HG03060 (cell line): ENCODE measurements around the gene GRAMD1C.
"Not testable (repeated sequence)": the region's sequence is repeated elsewhere in the genome, so short reads cannot be mapped to it uniquely, and the experiment has no call there.

ENCODE experiments used
- ATAC-seq: cut with Tn5 transposase; IDR thresholded peaks from one replicate; pipeline ENCODE4 v1.9.1; 2021; ENCODE audit warnings: low read depth, moderate number of reproducible peaks; ENCODE audit not compliant: unreplicated experiment

Gene GRAMD1C

GRCh38 chr3:113838631-113839209 lies at the start of gene GRAMD1C:
Gene GRAMD1C, plus strand, starts transcription at chr3:113838788. Its CDS starts 122 bp downstream, at chr3:113838910.
- peak; percentile 73 for ATAC-seq

GRCh38 chr3:113791381-113791780 lies 47.2 kb upstream of the GRAMD1C start:
- ATAC-seq, result no peak

GRCh38 chr3:113794526-113794925 lies 44.1 kb upstream of the GRAMD1C start:
- no peak for ATAC-seq

- ATAC-seq, result no peak
Measured at GRCh38 chr3:113795693-113796092, 42.9 kb upstream of the GRAMD1C start.

- no peak for ATAC-seq
Measured at GRCh38 chr3:113802795-113803455, 35.7 kb upstream of the GRAMD1C start.

GRCh38 chr3:113804661-113805060 lies 33.9 kb upstream of the GRAMD1C start:
- no peak for ATAC-seq

GRCh38 chr3:113805249-113805648 lies 33.3 kb upstream of the GRAMD1C start:
- ATAC-seq, result no peak

- no peak for ATAC-seq
Measured at GRCh38 chr3:113812854-113813253, 25.7 kb upstream of the GRAMD1C start.

- no peak for ATAC-seq
Measured at GRCh38 chr3:113819866-113820265, 18.7 kb upstream of the GRAMD1C start.

- ATAC-seq, result peak; percentile 61
Measured at GRCh38 chr3:113825090-113825489, 13.5 kb upstream of the GRAMD1C start.

GRCh38 chr3:113828600-113828999 lies 10.0 kb upstream of the GRAMD1C start:
- ATAC-seq, result no peak

GRCh38 chr3:113829576-113830354 lies 8.8 kb upstream of the GRAMD1C start:
- ATAC-seq, result peak; percentile 27

GRCh38 chr3:113831103-113831355 lies 7.6 kb upstream of the GRAMD1C start:
- no peak for ATAC-seq

- ATAC-seq, result no peak
Measured at GRCh38 chr3:113832477-113833164, 6.0 kb upstream of the GRAMD1C start.

GRCh38 chr3:113834983-113835382 lies 3.6 kb upstream of the GRAMD1C start:
- ATAC-seq, result no peak

- no peak for ATAC-seq
Measured at GRCh38 chr3:113839551-113839950, 963 bp downstream of the GRAMD1C start.

- no peak for ATAC-seq
Measured at GRCh38 chr3:113844622-113845222, 6.1 kb downstream of the GRAMD1C start.

- ATAC-seq, result no peak
Measured at GRCh38 chr3:113847247-113847646, 8.7 kb downstream of the GRAMD1C start.

- ATAC-seq, result no peak
Measured at GRCh38 chr3:113847664-113848461, 9.3 kb downstream of the GRAMD1C start.

GRCh38 chr3:113849071-113849470 lies 10.5 kb downstream of the GRAMD1C start:
- ATAC-seq, result not testable (repeated sequence)
